B cell (primary cell): ENCODE results near the gene NPAS2.

ENCODE experiments used
- EZH2 ChIP-seq: IDR thresholded peaks from 2 replicates; pipeline ENCODE4 v1.6.1; 2012; ENCODE audit warnings: borderline replicate concordance, low read depth, mild to moderate bottlenecking, moderate library complexity, low read length; ENCODE audit not compliant: insufficient read depth, poor library complexity, severe bottlenecking
- TF ChIP-seq, protein P1 (sequence below): fragments of 200-600 bp; IDR thresholded peaks from one replicate; pipeline ENCODE4 v1.8.0; 2022; ENCODE audit warnings: antibody characterized with exemption, mild to moderate bottlenecking

DNA sequence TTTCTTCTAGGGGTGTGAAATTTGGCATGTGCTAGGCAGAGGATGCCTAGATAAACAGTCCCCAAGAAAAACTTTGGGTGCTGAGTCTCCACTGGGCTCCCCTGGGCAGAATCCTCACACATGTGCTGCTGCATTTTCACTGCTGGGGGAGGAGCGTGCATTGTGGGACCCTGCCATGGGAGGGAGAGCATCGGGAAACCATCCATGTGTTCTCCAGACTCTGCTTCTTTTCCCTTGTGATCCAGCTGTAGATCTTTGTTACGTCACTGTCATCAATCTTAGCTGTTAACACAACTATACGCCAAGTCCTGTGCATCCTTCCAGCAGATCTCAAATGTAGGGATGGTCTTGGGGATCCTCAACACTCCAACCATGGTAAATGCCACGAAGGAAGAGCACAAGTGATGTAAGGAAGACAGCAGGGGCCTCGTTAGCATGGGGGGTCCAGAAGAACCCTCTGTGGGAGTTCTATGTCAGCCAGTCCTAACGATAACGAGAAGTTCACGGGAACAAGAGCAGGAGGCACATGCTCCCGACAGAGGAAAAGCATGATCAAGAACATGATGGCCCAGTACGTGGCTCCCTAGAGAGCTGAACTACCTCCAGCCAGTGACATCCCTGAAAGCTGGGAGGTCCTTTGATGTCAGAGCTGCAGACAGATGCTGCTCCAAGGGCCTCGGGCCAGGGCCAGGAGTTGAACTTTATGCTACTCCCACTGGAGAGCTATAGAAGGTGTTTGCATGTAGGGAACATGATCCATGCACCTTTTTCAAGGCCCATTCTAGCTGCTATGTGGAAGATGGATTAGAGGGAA is 41.1 kb upstream of the NPAS2 start:
- TF ChIP-seq, protein P1, sequence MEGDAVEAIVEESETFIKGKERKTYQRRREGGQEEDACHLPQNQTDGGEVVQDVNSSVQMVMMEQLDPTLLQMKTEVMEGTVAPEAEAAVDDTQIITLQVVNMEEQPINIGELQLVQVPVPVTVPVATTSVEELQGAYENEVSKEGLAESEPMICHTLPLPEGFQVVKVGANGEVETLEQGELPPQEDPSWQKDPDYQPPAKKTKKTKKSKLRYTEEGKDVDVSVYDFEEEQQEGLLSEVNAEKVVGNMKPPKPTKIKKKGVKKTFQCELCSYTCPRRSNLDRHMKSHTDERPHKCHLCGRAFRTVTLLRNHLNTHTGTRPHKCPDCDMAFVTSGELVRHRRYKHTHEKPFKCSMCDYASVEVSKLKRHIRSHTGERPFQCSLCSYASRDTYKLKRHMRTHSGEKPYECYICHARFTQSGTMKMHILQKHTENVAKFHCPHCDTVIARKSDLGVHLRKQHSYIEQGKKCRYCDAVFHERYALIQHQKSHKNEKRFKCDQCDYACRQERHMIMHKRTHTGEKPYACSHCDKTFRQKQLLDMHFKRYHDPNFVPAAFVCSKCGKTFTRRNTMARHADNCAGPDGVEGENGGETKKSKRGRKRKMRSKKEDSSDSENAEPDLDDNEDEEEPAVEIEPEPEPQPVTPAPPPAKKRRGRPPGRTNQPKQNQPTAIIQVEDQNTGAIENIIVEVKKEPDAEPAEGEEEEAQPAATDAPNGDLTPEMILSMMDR: no peak
- no peak for TF ChIP-seq EZH2
